K562 (cell line): ENCODE measurements around the gene AJM1. TPM values are rescaled to one million over a fixed set of nuclear protein-coding genes. Genes with fewer than 3 reads are reported as not detected.

Source experiments
- CBX2 ChIP-seq: fragments of 200-600 bp; sonication (generic); IDR thresholded peaks from one replicate; pipeline ENCODE4 v1.6.1; 2012; ENCODE audit warnings: mild to moderate bottlenecking, low read length, inconsistent platforms; ENCODE audit not compliant: insufficient read depth, poor library complexity, severe bottlenecking
- EGR1 ChIP-seq: fragments of 450-650 bp; conservative IDR thresholded peaks from 2 replicates; pipeline ENCODE4 v1.6.1; 2017; ENCODE audit warnings: mild to moderate bottlenecking
- HLTF ChIP-seq: fragments of 450-650 bp; IDR thresholded peaks from 2 replicates; pipeline ENCODE4 v1.6.1; 2016
- HMG20A ChIP-seq: fragments of 450-650 bp; formaldehyde crosslinking; conservative IDR thresholded peaks from 2 replicates; pipeline ENCODE4 v1.4.0; 2020; ENCODE audit warnings: mild to moderate bottlenecking, mixed read lengths
- OTX1 ChIP-seq: fragments of 450-650 bp; formaldehyde crosslinking; IDR thresholded peaks from 2 replicates; pipeline ENCODE4 v1.4.0; 2022; ENCODE audit warnings: mild to moderate bottlenecking
- POLR2B ChIP-seq: fragments of 450-650 bp; IDR thresholded peaks from 2 replicates; pipeline ENCODE4 v1.6.1; 2018; ENCODE audit warnings: low read depth; ENCODE audit not compliant: partially characterized antibody
- POLR2G ChIP-seq: fragments of 200-400 bp; formaldehyde crosslinking; IDR thresholded peaks from 2 replicates; pipeline ENCODE4 v1.6.1; 2017; ENCODE audit warnings: low read depth, mild to moderate bottlenecking, antibody characterized with exemption, low read length, moderate library complexity
- RBFOX2 ChIP-seq: fragments of 200-400 bp; formaldehyde crosslinking; IDR thresholded peaks from 2 replicates; pipeline ENCODE4 v1.6.1; 2017; ENCODE audit warnings: low read depth, mild to moderate bottlenecking, low read length, moderate library complexity
- RBM17 ChIP-seq: fragments of 200-400 bp; formaldehyde crosslinking; IDR thresholded peaks from 2 replicates; pipeline ENCODE4 v1.6.1; 2017; ENCODE audit warnings: low read depth, mild to moderate bottlenecking, low read length, borderline replicate concordance
- SIRT6 ChIP-seq: IDR thresholded peaks from one replicate; pipeline ENCODE4 v1.6.1; 2012; ENCODE audit warnings: low read depth, mild to moderate bottlenecking, control low read depth, inconsistent platforms, low read length, moderate library complexity
- SP1 ChIP-seq: sonication (generic); formaldehyde crosslinking; IDR thresholded peaks from 2 replicates; pipeline ENCODE4 v1.8.1; 2022; ENCODE audit warnings: mild to moderate bottlenecking, missing genetic modification reagents
- TCF7L2 ChIP-seq: fragments of 150-350 bp; IDR thresholded peaks from 2 replicates; pipeline ENCODE4 v1.6.1; 2016; ENCODE audit warnings: low read depth, mild to moderate bottlenecking, low read length, moderate library complexity
- TFAP4 ChIP-seq: sonication (generic); formaldehyde crosslinking; IDR thresholded peaks from 2 replicates; pipeline ENCODE4 v1.8.0; 2022; ENCODE audit warnings: missing genetic modification reagents, mild to moderate bottlenecking, moderate library complexity, borderline replicate concordance
- VEZF1 ChIP-seq: fragments of 200-800 bp; sonication (Bioruptor generic); IDR thresholded peaks from 2 replicates; pipeline ENCODE4 v1.6.1; 2017; ENCODE audit warnings: missing genetic modification characterization, missing compliant biosample characterization
- XRCC5 ChIP-seq: fragments of 200-400 bp; formaldehyde crosslinking; IDR thresholded peaks from 2 replicates; pipeline ENCODE4 v1.6.1; 2017; ENCODE audit warnings: low read depth, mild to moderate bottlenecking, low read length
- YY1 ChIP-seq, 3 experiments: IDR thresholded peaks; 2 replicates each; pipeline ENCODE4 v1.6.1; 2011; ENCODE audit warnings: low read length in 2 of 3, mild to moderate bottlenecking in 2 of 3, moderate library complexity in 2 of 3, borderline replicate concordance in 1 of 3, control low read depth in 1 of 3, low read depth in 1 of 3; ENCODE audit not compliant: insufficient read depth in 3 of 3, insufficient replicate concordance in 2 of 3, control insufficient read depth in 1 of 3, insufficient read length in 1 of 3; ENCODE audit errors: extremely low read depth in 1 of 3
- ZBTB11 ChIP-seq, 3 experiments: fragments of 200-800 bp in 1 of 3; fragments of 250-450 bp in 1 of 3; fragments of 450-650 bp in 1 of 3; sonication (Bioruptor Pico) in 1 of 3; sonication (Bioruptor generic) in 1 of 3; formaldehyde crosslinking in 1 of 3; IDR thresholded peaks; 2 replicates each; pipeline versions ENCODE4 v1.6.1 to v1.8.0; 2016 to 2022; ENCODE audit warnings: mild to moderate bottlenecking in 2 of 3, missing genetic modification characterization in 2 of 3, missing compliant biosample characterization in 1 of 3, moderate library complexity in 1 of 3
- ZNF740 ChIP-seq, 3 experiments: fragments of 200-800 bp in 1 of 3; sonication (Bioruptor generic) in 1 of 3; sonication (generic) in 1 of 3; formaldehyde crosslinking in 1 of 3; IDR thresholded peaks; 2 replicates each; pipeline versions ENCODE4 v1.6.1 to v1.8.0; 2016 to 2022; ENCODE audit warnings: mild to moderate bottlenecking in 2 of 3, missing compliant biosample characterization in 2 of 3, missing genetic modification characterization in 2 of 3, missing genetic modification reagents in 1 of 3
- polyA plus RNA-seq, 8 experiments: library from polyadenylated mRNA; depleted of rRNA in 4 of 8; stranded (reverse) in 5 of 8; unstranded in 3 of 8; fragments of >200 nt; fragmentation: Nextera tagmentation in 2 of 8; fragmentation: Illumina TruSeq in 1 of 8; extraction: Ambion mirVana in 2 of 8; extraction: Trizol in 1 of 8; gene quantifications; 2 replicates each; pipeline versions ENCODE4 v1.2.1 to v1.2.3, GENCODE V29; 2011 to 2014; ENCODE audit warnings: inconsistent platforms in 1 of 8, missing spikeins in 1 of 8
- total RNA-seq, 7 experiments: library from RNA; depleted of rRNA in 6 of 7; stranded (reverse); fragments of >200 nt in 6 of 7; fragmentation: Illumina TruSeq in 2 of 7; extraction: Trizol in 2 of 7; gene quantifications; 2 replicates each; pipeline versions ENCODE4 v1.2.1 to v1.2.3, GENCODE V29; 2011 to 2021; ENCODE audit warnings: low replicate concordance in 1 of 7

Gene AJM1
- total and polyA plus RNA-seq, 9 of the 15 experiments (the other 6 are each of a cell fraction or from before 2014, with no cell fraction given) = 0.01 to 3.7 (median 0.65) TPM; not detected in 1

GRCh38 chr9:136840877-136841645 is 1.2 kb upstream of the AJM1 start (continued):
- TF ChIP-seq ZNF740 (CRISPR knock-in tag; IDR thresholded peaks at IDR 0.05) = 0 out of 2 replicates have a peak, but pooled peaks have one; percentile 40
- TF ChIP-seq ZNF740 (tag; IDR thresholded peaks at IDR 0.05) = no peak
- peak; percentile 82 for TF ChIP-seq TFAP4
- no peak for TF ChIP-seq HLTF
- peak; percentile 64 for TF ChIP-seq POLR2B
- TF ChIP-seq POLR2G = peak; percentile 68
- no peak for TF ChIP-seq HMG20A (CRISPR knock-in tag)
- TF ChIP-seq YY1 (IDR thresholded peaks at IDR 0.05; ENCODE audit: borderline replicate concordance in 1 of 3, control insufficient read depth in 1 of 3, extremely low read depth in 1 of 3, insufficient read depth in 3 of 3, insufficient read length in 1 of 3, insufficient replicate concordance in 2 of 3, low read depth in 1 of 3, low read length in 2 of 3) = no peak
- TF ChIP-seq SIRT6 = peak; percentile 17
- TF ChIP-seq EGR1 = peak; percentile 52
- no peak for TF ChIP-seq TCF7L2
- no peak for TF ChIP-seq RBM17
- TF ChIP-seq VEZF1 = peak; percentile 40; the same call in 1 of the 2 replicates
- peak; percentile 2; the same call in 1 of the 2 replicates for TF ChIP-seq SP1 (CRISPR knock-in tag)
- no peak for TF ChIP-seq XRCC5
- no peak for TF ChIP-seq CBX2
- TF ChIP-seq RBFOX2 = peak; percentile 18; the same call in 1 of the 2 replicates
- peak in 1 of 3 experiments; percentile 23; a peak in 1 of 6 replicates for TF ChIP-seq ZBTB11 (CRISPR knock-in tag; IDR thresholded peaks at IDR 0.05)
- peak; percentile 40; the same call in 1 of the 2 replicates for TF ChIP-seq OTX1 (CRISPR knock-in tag)
